Mesendoderm (in vitro differentiated cells): Measurements from ENCODE around the gene KRTAP9-7.

Source experiments
- DNase-seq: peaks from one replicate; pipeline ENCODE4 v3.0.0; 2013
- H2AK5ac ChIP-seq: 2 replicates; pipeline ENCODE4 v1.6.1; 2013; ENCODE audit warnings: low read length, inconsistent platforms
- H2BK120ac ChIP-seq: 2 replicates; pipeline ENCODE4 v1.6.1; 2013; ENCODE audit warnings: low read depth, mild to moderate bottlenecking, low read length, moderate library complexity, mixed read lengths
- H2BK15ac ChIP-seq: replicated peaks from 2 replicates; pipeline ENCODE4 v1.6.1; 2013; ENCODE audit warnings: low read depth, mild to moderate bottlenecking, moderate library complexity
- H2BK5ac ChIP-seq: 2 replicates; pipeline ENCODE4 v1.6.1; 2013; ENCODE audit warnings: low read length, inconsistent platforms
- H3K18ac ChIP-seq: 2 replicates; pipeline ENCODE4 v1.6.1; 2013; ENCODE audit warnings: mild to moderate bottlenecking, low read length, mixed read lengths
- H3K23ac ChIP-seq: one replicate; pipeline ENCODE4 v1.6.1; 2013; ENCODE audit warnings: low read length
- H3K27ac ChIP-seq: 2 replicates; pipeline ENCODE4 v1.5.1; 2013; ENCODE audit warnings: low read depth, mild to moderate bottlenecking, inconsistent platforms, low read length, moderate library complexity
- H3K27me3 ChIP-seq: 2 replicates; pipeline ENCODE4 v1.6.1; 2013; ENCODE audit warnings: low read length, control low read depth, mild to moderate bottlenecking, inconsistent platforms; ENCODE audit not compliant: insufficient read depth, poor library complexity
- H3K36me3 ChIP-seq: 2 replicates; pipeline ENCODE4 v1.6.1; 2013; ENCODE audit warnings: low read length, inconsistent platforms; ENCODE audit not compliant: control insufficient read depth, insufficient read depth
- H3K4ac ChIP-seq: one replicate; pipeline ENCODE4 v1.6.1; 2013; ENCODE audit warnings: low read depth, mild to moderate bottlenecking, low read length, moderate library complexity
- H3K4me1 ChIP-seq: 2 replicates; pipeline ENCODE4 v1.6.1; 2013; ENCODE audit warnings: low read depth, low read length, inconsistent platforms; ENCODE audit not compliant: control insufficient read depth
- H3K4me2 ChIP-seq: 2 replicates; pipeline ENCODE4 v1.6.1; 2013; ENCODE audit warnings: low read length
- H3K4me3 ChIP-seq: 2 replicates; pipeline ENCODE4 v1.5.1; 2013; ENCODE audit warnings: mild to moderate bottlenecking, low read length
- H3K56ac ChIP-seq: one replicate; pipeline ENCODE4 v1.6.1; 2013; ENCODE audit warnings: low read length
- H3K79me1 ChIP-seq: 2 replicates; pipeline ENCODE4 v1.6.1; 2013; ENCODE audit warnings: low read length, inconsistent platforms
- H3K79me2 ChIP-seq: 2 replicates; pipeline ENCODE4 v1.6.1; 2013; ENCODE audit warnings: mild to moderate bottlenecking, low read length; ENCODE audit not compliant: control insufficient read depth, insufficient read depth
- H3K9ac ChIP-seq: 2 replicates; pipeline ENCODE4 v1.6.1; 2013; ENCODE audit warnings: low read length, inconsistent platforms
- H4K5ac ChIP-seq: one replicate; pipeline ENCODE4 v1.6.1; 2013; ENCODE audit warnings: low read length
- H4K8ac ChIP-seq: one replicate; pipeline ENCODE4 v1.6.1; 2013; ENCODE audit warnings: low read depth, mild to moderate bottlenecking, control low read depth, low read length, moderate library complexity
- WGBS: extraction: QIAGEN DNeasy Blood & Tissue Kit; methylation state at CpG from one replicate; pipeline ENCODE4 v1.1.7; 2013; ENCODE audit warnings: low lambda C conversion rate, missing lambda C conversion rate; ENCODE audit not compliant: insufficient coverage; ENCODE audit errors: extremely low coverage; 5-methylcytosine and 5-hydroxymethylcytosine counted together

KRTAP9-7 gene

GRCh38 chr17:41301204-41301790 is 25.8 kb downstream of the KRTAP9-7 start:
- Histone ChIP-seq H3K79me1 (no peaks in the 10 kb centered on the region), H2BK120ac (no peak overlapping the region), H3K18ac (no peak overlapping the region), H3K79me2 (no peaks in the 10 kb centered on the region), H3K27me3 (no peaks in the 10 kb centered on the region), H3K4me1 (no peaks in the 10 kb centered on the region), H3K4me2 (no peak overlapping the region), H4K8ac (no peak overlapping the region), H2BK15ac (no peak overlapping the region), H3K4me3 (no peak overlapping the region), H3K9ac (no peak overlapping the region), H3K27ac (no peak overlapping the region), H3K4ac (no peak overlapping the region), H4K5ac (no peak overlapping the region), H2BK5ac (no peak overlapping the region), H2AK5ac (no peak overlapping the region), H3K36me3 (no peaks in the 10 kb centered on the region), H3K23ac (no peak overlapping the region), H3K56ac (no peak overlapping the region)
- WGBS: no CpG with 5 or more reads among the region's 5 CpGs
- no peak for DNase-seq

DNA sequence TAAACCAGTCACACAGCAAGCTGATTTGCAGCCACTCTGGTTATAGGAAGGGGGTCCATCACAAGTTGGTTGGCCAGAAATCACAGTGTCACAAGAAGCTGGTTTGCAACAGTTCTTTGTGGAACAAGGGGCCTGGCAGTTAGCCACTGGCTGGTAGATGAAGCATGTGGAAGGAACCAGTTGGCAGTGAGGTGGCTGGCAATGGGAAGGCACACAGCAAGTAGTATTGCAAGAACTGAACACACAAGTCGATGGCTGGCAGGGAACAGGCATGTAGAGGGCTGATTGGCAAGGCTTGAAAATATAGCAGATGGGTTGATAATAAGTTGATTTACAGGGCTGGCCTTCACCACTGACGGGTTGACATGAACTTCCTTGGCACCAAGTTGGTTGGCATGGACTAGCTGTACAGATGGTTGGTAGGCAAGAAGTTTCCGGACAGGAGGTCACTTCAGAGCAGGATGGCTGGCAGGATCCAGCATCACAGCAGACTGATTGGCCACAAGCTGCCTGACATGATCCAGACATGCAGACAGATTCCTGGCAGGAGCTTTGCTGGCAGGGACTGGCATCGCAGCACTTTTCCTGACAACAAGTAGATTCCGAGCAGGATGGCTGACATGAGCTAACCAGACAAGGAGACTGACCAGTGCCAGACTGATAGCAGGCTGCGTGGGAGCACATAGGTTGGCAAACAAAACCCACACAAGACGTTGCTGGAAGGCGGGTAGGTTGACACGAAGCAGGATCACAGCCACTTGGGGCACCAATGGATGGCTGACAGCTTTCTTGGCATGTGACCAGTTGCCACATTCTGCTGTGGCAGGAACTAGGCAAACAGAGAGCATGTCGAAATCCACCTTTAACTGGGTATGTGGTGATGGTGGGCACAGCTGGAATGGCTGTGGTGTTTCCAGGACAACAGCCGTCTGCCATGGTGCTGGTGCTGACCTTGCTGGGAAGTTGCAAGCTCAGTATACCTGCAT is 26.7 kb downstream of the KRTAP9-7 start, which contains the start of gene KRTAP29-1:
Gene KRTAP29-1 (minus strand): TSS at position 936 of the 986 bp plus-strand sequence. CDS start 0 bp downstream, at position 936.
- WGBS: no CpG with 5 or more reads among the region's 11 CpGs
- no peaks in the 10 kb centered on the region for H3K4me1 ChIP-seq
- H2BK15ac ChIP-seq: no peak within 1 kb of the TSS

DNA sequence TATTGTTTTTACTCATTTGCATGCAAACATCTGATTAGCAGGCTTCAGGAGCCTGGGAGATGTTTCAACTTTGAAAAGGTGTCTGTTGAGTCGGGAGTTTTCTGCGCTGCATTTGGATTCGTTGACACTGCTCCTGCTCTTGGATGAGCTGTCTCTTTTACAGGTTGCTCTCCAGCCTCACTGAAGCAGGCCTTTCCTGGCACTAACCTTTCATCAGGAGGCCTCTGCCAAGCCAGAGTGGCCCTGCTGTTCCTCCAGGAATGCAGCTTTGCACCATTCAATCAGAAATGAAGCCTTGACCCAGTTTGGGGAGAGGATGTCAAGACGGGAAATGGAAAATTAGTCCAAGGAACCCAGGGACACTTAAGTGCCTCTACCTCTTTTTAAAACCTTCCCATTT is 27.5 kb downstream of the KRTAP9-7 start:
- no peak overlapping the region for H2BK15ac ChIP-seq
- H3K4me2 ChIP-seq: no peak overlapping the region
- H2BK120ac ChIP-seq: no peak overlapping the region
- no peaks in the 10 kb centered on the region for H3K79me1 ChIP-seq
- no peak overlapping the region for H3K23ac ChIP-seq
- no peak overlapping the region for H3K56ac ChIP-seq
- no peak overlapping the region for H4K5ac ChIP-seq
- no peak overlapping the region for H3K9ac ChIP-seq
- no peaks in the 10 kb centered on the region for H3K4me1 ChIP-seq
- no peak overlapping the region for H3K4ac ChIP-seq
- no peak overlapping the region for H3K4me3 ChIP-seq
- no peak overlapping the region for H4K8ac ChIP-seq
- no peak for DNase-seq
- no peaks in the 10 kb centered on the region for H3K27me3 ChIP-seq
- no peak overlapping the region for H2AK5ac ChIP-seq
- H3K36me3 ChIP-seq: no peaks in the 10 kb centered on the region
- no peak overlapping the region for H3K18ac ChIP-seq
- no peaks in the 10 kb centered on the region for H3K79me2 ChIP-seq
- WGBS: no CpG with 5 or more reads among the region's 4 CpGs
- no peak overlapping the region for H2BK5ac ChIP-seq
- H3K27ac ChIP-seq: no peak overlapping the region

More for the DNA sequence above, 26.7 kb downstream of the KRTAP9-7 start, which contains the start of gene KRTAP29-1:
- H3K79me1 ChIP-seq: no peaks in the 10 kb centered on the region
- H4K8ac ChIP-seq: no peak within 1 kb of the TSS
- no peak within 1 kb of the TSS for H2BK5ac ChIP-seq
- H3K27ac ChIP-seq: no peak within 1 kb of the TSS
- no peak within 1 kb of the TSS for H3K56ac ChIP-seq
- no peak within 1 kb of the TSS for H3K4me3 ChIP-seq
- H4K5ac ChIP-seq: no peak within 1 kb of the TSS
- H3K36me3 ChIP-seq: no peaks in the 10 kb centered on the region
- DNase-seq: no peak
- H3K4ac ChIP-seq: no peak within 1 kb of the TSS
- no peak within 1 kb of the TSS for H2AK5ac ChIP-seq
- no peak within 1 kb of the TSS for H3K4me2 ChIP-seq
- H3K27me3 ChIP-seq: no peaks in the 10 kb centered on the region
- no peak within 1 kb of the TSS for H3K9ac ChIP-seq
- no peak within 1 kb of the TSS for H3K23ac ChIP-seq
- no peak within 1 kb of the TSS for H2BK120ac ChIP-seq
- H3K18ac ChIP-seq: no peak within 1 kb of the TSS
- H3K79me2 ChIP-seq: no peaks in the 10 kb centered on the region

DNA sequence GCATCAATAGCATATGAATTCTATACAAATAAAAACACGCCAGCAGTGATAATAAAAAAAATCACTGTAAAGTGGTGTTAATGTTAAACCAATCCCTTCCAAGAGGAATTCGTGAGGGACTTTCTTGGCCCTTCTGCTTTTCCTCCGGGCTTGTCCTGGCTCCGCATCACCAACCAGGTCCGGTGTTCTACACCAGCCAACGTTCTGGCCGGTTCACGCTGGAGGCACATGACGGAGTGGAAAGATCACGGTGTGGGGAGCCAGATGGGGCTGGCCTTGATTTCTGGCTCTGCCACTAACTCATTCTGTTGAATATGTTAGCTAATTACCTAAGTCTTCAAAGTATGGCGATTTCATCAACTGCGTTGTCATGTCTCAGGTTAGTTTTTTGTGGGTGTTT is 28.6 kb downstream of the KRTAP9-7 start:
- H3K4me1 ChIP-seq: no peaks in the 10 kb centered on the region

GRCh38 chr17:41307647-41308046 is 32.1 kb downstream of the KRTAP9-7 start:
- Histone ChIP-seq H3K23ac (no peak overlapping the region), H3K18ac (no peak overlapping the region), H3K27ac (no peak overlapping the region), H2BK15ac (no peak overlapping the region), H3K79me2 (no peaks in the 10 kb centered on the region), H3K27me3 (no peaks in the 10 kb centered on the region), H3K56ac (no peak overlapping the region), H2BK5ac (no peak overlapping the region), H3K4me2 (no peak overlapping the region), H3K9ac (no peak overlapping the region), H4K8ac (no peak overlapping the region), H3K36me3 (no peaks in the 10 kb centered on the region), H3K4ac (no peak overlapping the region), H2BK120ac (no peak overlapping the region), H2AK5ac (no peak overlapping the region), H3K79me1 (no peaks in the 10 kb centered on the region), H4K5ac (no peak overlapping the region), H3K4me3 (no peak overlapping the region), H3K4me1 (no peaks in the 10 kb centered on the region)
- WGBS: no CpG with 5 or more reads among the region's 9 CpGs
- no peak for DNase-seq

More for the DNA sequence above, 28.6 kb downstream of the KRTAP9-7 start:
- Histone ChIP-seq H4K5ac (no peak overlapping the region), H2BK5ac (no peak overlapping the region), H3K36me3 (no peaks in the 10 kb centered on the region), H2AK5ac (no peak overlapping the region), H2BK120ac (no peak overlapping the region), H3K18ac (no peak overlapping the region), H3K56ac (no peak overlapping the region), H3K4me3 (no peak overlapping the region), H3K9ac (no peak overlapping the region), H3K27me3 (no peaks in the 10 kb centered on the region), H3K27ac (no peak overlapping the region), H4K8ac (no peak overlapping the region), H3K79me2 (no peaks in the 10 kb centered on the region), H3K4ac (no peak overlapping the region), H3K79me1 (no peaks in the 10 kb centered on the region), H2BK15ac (no peak overlapping the region), H3K4me2 (no peak overlapping the region), H3K23ac (no peak overlapping the region)
- no peak for DNase-seq
- WGBS: no CpG with 5 or more reads among the region's 12 CpGs
